ENCODE results near the gene PTTG1IP.

The PTTG1IP gene

DNA sequence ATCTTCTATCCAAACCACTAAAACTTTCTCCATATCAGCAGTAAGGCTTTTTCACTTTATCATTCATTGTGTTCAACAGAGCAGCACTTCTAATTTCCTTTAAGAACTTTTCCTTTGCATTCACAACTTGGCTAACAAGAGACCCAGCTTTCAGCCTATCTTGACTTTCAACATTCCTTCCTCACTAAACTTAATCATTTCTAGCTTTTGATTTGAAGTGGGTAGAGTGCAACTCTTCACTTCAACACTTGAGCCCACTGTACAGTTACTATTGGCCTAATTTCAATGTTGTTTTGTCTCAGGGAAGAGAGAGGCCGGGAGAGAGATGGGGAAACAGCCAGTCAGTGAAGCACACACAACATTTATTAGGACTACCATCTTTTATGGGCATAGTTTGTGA lies 73.8 kb downstream of the PTTG1IP start:
- no peak for DNase-seq

Data from SW 1271 (cell line).